Gastroesophageal sphincter (tissue), 4 donors: ENCODE data around the gene PCDHGC5. TPM values are rescaled to one million over a fixed set of nuclear protein-coding genes. Genes with fewer than 3 reads are reported as not detected.

Experiments used
- ATAC-seq: fragments of 150-250 bp; one replicate; pipeline ENCODE4 v1.9.1; 2016; ENCODE audit warnings: mild to moderate bottlenecking, moderate library complexity
- H3K27ac ChIP-seq, 4 donors: fragments of 200-600 bp; sonication (generic) in 3 of 4; 1 replicate in 3 of 4; 2 replicates in 1 of 4; pipeline ENCODE4 v1.5.1; 2016 to 2019
- H3K27me3 ChIP-seq: fragments of 200-600 bp; sonication (generic); one replicate; pipeline ENCODE4 v1.5.1; 2019
- H3K36me3 ChIP-seq, 2 donors: fragments of 200-600 bp; sonication (generic); one replicate each; pipeline ENCODE4 v1.5.1; 2019; ENCODE audit warnings: control low read depth in 1 of 2
- H3K4me1 ChIP-seq, 3 donors: fragments of 200-600 bp; sonication (generic); 1 replicate in 2 of 3; 2 replicates in 1 of 3; pipeline ENCODE4 v1.5.1; 2016 to 2019; ENCODE audit warnings: control low read depth in 2 of 3
- H3K4me3 ChIP-seq, 2 donors: fragments of 200-600 bp; sonication (generic); one replicate each; pipeline ENCODE4 v1.5.1; 2019; ENCODE audit warnings: mild to moderate bottlenecking in 1 of 2, moderate library complexity in 1 of 2
- H3K9me3 ChIP-seq, 3 donors: fragments of 200-600 bp; sonication (generic); one replicate each; pipeline ENCODE4 v1.5.1; 2017 to 2019; ENCODE audit warnings: control low read depth in 2 of 3
- CTCF ChIP-seq, 4 experiments: fragments of 200-600 bp in 2 of 4; fragments of 450-650 bp in 2 of 4; sonication (generic) in 1 of 4; IDR thresholded peaks; one replicate each; pipeline ENCODE4 v1.5.1; 2017 to 2019; ENCODE audit warnings: antibody characterized with exemption in 4 of 4, mild to moderate bottlenecking in 2 of 4, moderate library complexity in 2 of 4
- EP300 ChIP-seq: sonication (generic); formaldehyde crosslinking; IDR thresholded peaks from one replicate; pipeline ENCODE4 v1.6.1; 2017; ENCODE audit warnings: antibody characterized with exemption, mild to moderate bottlenecking
- POLR2A ChIP-seq, 2 donors: fragments of 450-650 bp; IDR thresholded peaks; one replicate each; pipeline ENCODE4 v1.6.1; 2017; ENCODE audit warnings: antibody characterized with exemption in 2 of 2, mild to moderate bottlenecking in 2 of 2, moderate library complexity in 1 of 2
- POLR2AphosphoS5 ChIP-seq: sonication (generic); formaldehyde crosslinking; IDR thresholded peaks from one replicate; pipeline ENCODE4 v1.6.1; 2017; ENCODE audit warnings: antibody characterized with exemption
- WGBS, 2 donors: methylation state at CpG; one replicate each; pipeline ENCODE4 v1.1.5; 2018; ENCODE audit warnings: low coverage in 1 of 2; 5-methylcytosine and 5-hydroxymethylcytosine counted together
- total RNA-seq, 4 donors: library from RNA; depleted of rRNA; stranded (reverse); fragments of >200 nt; gene quantifications; one replicate each; pipeline ENCODE4 v1.1.0, GENCODE V29; 2016

Gene PCDHGC5
- total RNA-seq, 4 donors from 2014 or later: 0.07 to 5.1 (median 1.8) TPM

- Histone ChIP-seq H3K27me3 (no peaks in the 10 kb centered on the region), H3K4me1 (peaks cover 0 to 67% (median 11%) of the 10 kb centered on the region in 3 donors), H3K4me3 (no peak overlapping the region), H3K27ac (no peak overlapping the region), H3K9me3 (no peaks in the 10 kb centered on the region), H3K36me3 (peaks cover 0 to 51% of the 10 kb centered on the region in 2 donors)
- TF ChIP-seq CTCF (IDR thresholded peaks at IDR 0.05) (no peak), EP300 (no peak), POLR2AphosphoS5 (no peak), POLR2A (IDR thresholded peaks at IDR 0.05) (no peak)
- WGBS, 2 donors: 78 to 85% methylated on average over 3 to 4 of the region's 13 CpGs
- ATAC-seq: no peak
These were observed 1.9 kb downstream of the PCDHGC5 start for GRCh38 chr5:141490771-141491170.

- no peaks in the 10 kb centered on the region for H3K9me3 ChIP-seq
- H3K4me3 ChIP-seq: no peak overlapping the region
- no peaks in the 10 kb centered on the region for H3K27me3 ChIP-seq
- no peak for ATAC-seq
- H3K36me3 ChIP-seq: peaks cover 0 to 56% of the 10 kb centered on the region in 2 donors
- H3K4me1 ChIP-seq: peaks cover 0 to 60% (median 11%) of the 10 kb centered on the region in 3 donors
- TF ChIP-seq CTCF (IDR thresholded peaks at IDR 0.05): no peak
- no peak for TF ChIP-seq POLR2A (IDR thresholded peaks at IDR 0.05)
- TF ChIP-seq EP300: no peak
- no peak for TF ChIP-seq POLR2AphosphoS5
- WGBS, 2 donors: 70 to 72% methylated on average over 8 to 10 of the region's 66 CpGs
- no peak overlapping the region for H3K27ac ChIP-seq
These were observed 2.7 kb downstream of the PCDHGC5 start for GRCh38 chr5:141491323-141492167.

DNA sequence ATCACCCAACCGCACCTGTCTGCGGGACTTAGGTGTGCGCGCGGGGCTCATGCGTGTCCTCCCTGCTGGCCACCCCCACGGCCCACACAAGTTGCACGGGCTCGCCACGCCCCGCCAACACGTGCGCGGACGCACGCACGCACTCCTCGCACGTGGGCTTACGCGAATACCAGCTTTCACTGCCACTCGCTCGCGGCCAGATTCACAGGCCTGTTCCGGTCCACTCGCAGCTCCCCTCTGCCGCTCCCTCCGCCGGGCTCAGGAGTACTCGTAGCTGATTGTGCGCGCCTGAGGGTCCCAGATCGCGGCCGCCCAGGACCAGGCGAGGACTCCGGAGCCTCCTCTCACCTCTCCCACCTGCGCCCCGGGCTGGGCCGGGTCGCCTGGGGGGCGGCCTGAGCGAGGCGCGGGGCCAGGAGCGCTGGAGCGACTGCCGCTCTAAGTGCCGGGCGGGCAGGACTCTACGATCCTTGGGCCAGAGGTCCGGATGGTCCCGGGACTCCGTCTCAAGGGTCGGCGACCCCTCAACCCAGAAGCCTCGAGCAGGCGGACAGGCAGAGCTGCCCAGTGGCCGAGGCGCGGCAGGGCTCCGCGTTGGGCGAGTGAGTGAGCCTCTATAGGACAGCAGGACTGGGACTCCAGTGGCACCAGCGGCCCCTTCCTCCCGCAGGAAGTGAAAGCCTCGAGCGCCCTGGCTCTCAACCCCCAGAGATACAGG lies 3.4 kb downstream of the PCDHGC5 start:
- Histone ChIP-seq H3K9me3 (no peaks in the 10 kb centered on the region), H3K4me1 (peaks cover 0 to 56% (median 11%) of the 10 kb centered on the region in 3 donors), H3K27me3 (no peaks in the 10 kb centered on the region), H3K4me3 (peak overlapping the region in 1 of 2 donors; percentile 18), H3K27ac (no peak overlapping the region), H3K36me3 (peaks cover 0 to 56% of the 10 kb centered on the region in 2 donors)
- no peak for TF ChIP-seq POLR2AphosphoS5
- TF ChIP-seq CTCF (IDR thresholded peaks at IDR 0.05): no peak
- no peak for TF ChIP-seq EP300
- TF ChIP-seq POLR2A (IDR thresholded peaks at IDR 0.05): no peak
- ATAC-seq: no peak
- 77% methylated on average over 6 to 11 of the region's 68 CpGs for WGBS, 2 donors

DNA sequence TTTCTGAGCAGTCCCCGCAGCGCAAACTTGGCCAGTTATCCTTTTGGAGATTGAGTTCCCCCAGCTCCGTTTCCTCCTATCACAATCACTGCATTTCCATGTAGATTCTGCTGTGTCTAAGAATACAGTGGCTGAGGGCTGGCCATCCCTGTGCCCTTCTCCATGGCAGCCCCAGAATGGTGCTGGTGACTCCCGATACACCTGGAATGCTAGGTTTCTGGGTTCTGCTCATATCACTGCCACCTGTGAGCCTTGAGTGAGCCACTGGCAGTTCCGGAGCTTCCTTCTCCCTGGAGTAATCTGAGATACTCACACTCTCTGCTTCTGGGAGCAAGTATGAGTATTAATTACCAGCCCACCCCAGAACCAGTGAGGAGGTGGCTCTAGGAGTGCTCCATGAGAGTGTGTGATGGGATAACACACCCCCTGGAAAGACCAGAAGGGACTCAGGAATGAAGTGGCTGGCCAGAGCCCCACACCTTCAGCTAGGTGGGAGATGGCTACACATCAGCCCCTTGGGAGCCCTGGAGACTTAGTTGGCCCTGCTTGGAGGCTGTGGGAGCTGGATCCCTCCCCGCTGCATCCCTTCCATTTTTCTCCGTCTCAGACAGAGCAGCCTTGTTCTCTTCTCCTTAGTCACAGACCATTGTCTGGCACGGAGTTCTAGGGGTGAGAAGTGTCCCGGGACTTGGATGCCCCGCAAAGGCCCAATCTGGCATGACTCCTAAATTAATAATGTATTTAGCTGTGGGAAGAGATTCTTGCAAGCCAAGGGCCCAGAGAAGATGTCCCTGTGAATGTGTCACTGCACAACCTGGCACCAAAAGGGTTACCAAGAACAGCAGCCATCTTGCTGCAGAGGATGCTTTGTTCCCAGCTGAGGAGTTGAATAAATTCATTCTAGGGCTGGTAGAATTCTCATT lies 4.9 kb downstream of the PCDHGC5 start:
- H3K4me1 ChIP-seq: peaks cover 0 to 45% (median 11%) of the 10 kb centered on the region in 3 donors
- H3K9me3 ChIP-seq: no peaks in the 10 kb centered on the region
- H3K4me3 ChIP-seq: no peak overlapping the region
- 41 to 52% methylated on average over 4 of the region's 10 CpGs for whole genome bisulfite sequencing, 2 donors
- peak overlapping the region in 3 of 4 donors; percentile 0 to 29 (median 10) for H3K27ac ChIP-seq
- peaks cover 0 to 67% of the 10 kb centered on the region in 2 donors for H3K36me3 ChIP-seq
- no peaks in the 10 kb centered on the region for H3K27me3 ChIP-seq
- ATAC-seq: no peak
- TF ChIP-seq POLR2A (IDR thresholded peaks at IDR 0.05) (no peak), POLR2AphosphoS5 (no peak), EP300 (no peak), CTCF (IDR thresholded peaks at IDR 0.05) (no peak)
